WERI-Rb-1 (cell line): Measurements from ENCODE around the gene TCIRG1.

ENCODE experiments used
- DNase-seq: peaks from one replicate; pipeline ENCODE4 v3.0.0-alpha.2; 2020
- H3K27ac ChIP-seq: fragments of 250-450 bp; sonication (Bioruptor Pico); 2 replicates; pipeline ENCODE4 v1.5.1; 2020; ENCODE audit warnings: mild to moderate bottlenecking, moderate library complexity
- H3K27me3 ChIP-seq: fragments of 250-450 bp; sonication (Bioruptor Pico); 2 replicates; pipeline ENCODE4 v1.5.1; 2021; ENCODE audit warnings: mild to moderate bottlenecking, low read depth, moderate library complexity; ENCODE audit not compliant: insufficient read depth, severe bottlenecking
- H3K36me3 ChIP-seq: fragments of 250-450 bp; sonication (Bioruptor Pico); 2 replicates; pipeline ENCODE4 v1.5.1; 2020; ENCODE audit warnings: mild to moderate bottlenecking, moderate library complexity
- H3K4me3 ChIP-seq: 2 replicates; pipeline ENCODE4 v1.5.1; 2011; ENCODE audit warnings: low read depth, mild to moderate bottlenecking, control low read depth, low read length
- H3K9me3 ChIP-seq: fragments of 250-450 bp; sonication (Bioruptor Pico); 2 replicates; pipeline ENCODE4 v1.5.1; 2021; ENCODE audit warnings: mild to moderate bottlenecking, moderate library complexity; ENCODE audit not compliant: severe bottlenecking
- CTCF ChIP-seq: IDR thresholded peaks from 2 replicates; pipeline ENCODE4 v1.5.1; 2011; ENCODE audit warnings: low read depth, mild to moderate bottlenecking, control low read depth, inconsistent platforms, low read length

Gene TCIRG1

GRCh38 chr11:68014947-68015447 is 23.8 kb upstream of the TCIRG1 start:
- Histone ChIP-seq H3K27me3 (no peaks in the 10 kb centered on the region), H3K36me3 (no peaks in the 10 kb centered on the region), H3K27ac (no peak overlapping the region), H3K4me3 (no peak overlapping the region), H3K9me3 (no peaks in the 10 kb centered on the region)
- DNase-seq = no peak
- TF ChIP-seq CTCF = no peak

- H3K9me3 ChIP-seq = no peaks in the 10 kb centered on the region
- H3K4me3 ChIP-seq = no peak overlapping the region
- no peak for TF ChIP-seq CTCF
- H3K27ac ChIP-seq = no peak overlapping the region
- DNase-seq = no peak
- no peaks in the 10 kb centered on the region for H3K27me3 ChIP-seq
- no peaks in the 10 kb centered on the region for H3K36me3 ChIP-seq
These were observed 23.4 kb upstream of the TCIRG1 start for GRCh38 chr11:68015467-68015866.

GRCh38 chr11:68016161-68016903 is 22.5 kb upstream of the TCIRG1 start:
- no peaks in the 10 kb centered on the region for H3K27me3 ChIP-seq
- no peak overlapping the region for H3K4me3 ChIP-seq
- no peaks in the 10 kb centered on the region for H3K36me3 ChIP-seq
- no peak for DNase-seq
- no peak for TF ChIP-seq CTCF
- no peaks in the 10 kb centered on the region for H3K9me3 ChIP-seq
- no peak overlapping the region for H3K27ac ChIP-seq

- Histone ChIP-seq H3K36me3 (no peaks in the 10 kb centered on the region), H3K9me3 (no peaks in the 10 kb centered on the region), H3K4me3 (no peak overlapping the region), H3K27me3 (no peaks in the 10 kb centered on the region), H3K27ac (no peak overlapping the region)
- TF ChIP-seq CTCF = no peak
- DNase-seq = no peak
These were observed 21.7 kb upstream of the TCIRG1 start for GRCh38 chr11:68016904-68017817.

- DNase-seq = no peak
- H3K27me3 ChIP-seq = no peaks in the 10 kb centered on the region
- H3K36me3 ChIP-seq = no peaks in the 10 kb centered on the region
- no peak overlapping the region for H3K4me3 ChIP-seq
- H3K27ac ChIP-seq = no peak overlapping the region
- H3K9me3 ChIP-seq = no peaks in the 10 kb centered on the region
- TF ChIP-seq CTCF = no peak
These were observed 20.7 kb upstream of the TCIRG1 start for GRCh38 chr11:68017980-68018729.
